Glomerular visceral epithelial cell (primary cell): ENCODE measurements around the gene FAM199X.
"Not testable (repeated sequence)": the region's sequence is repeated elsewhere in the genome, so short reads cannot be mapped to it uniquely, and the experiment has no call there.

ENCODE experiments used
- DNase-seq: peaks from one replicate; pipeline ENCODE4 v3.0.0-alpha.2; 2016; ENCODE audit errors: extremely low spot score

FAM199X gene

DNA sequence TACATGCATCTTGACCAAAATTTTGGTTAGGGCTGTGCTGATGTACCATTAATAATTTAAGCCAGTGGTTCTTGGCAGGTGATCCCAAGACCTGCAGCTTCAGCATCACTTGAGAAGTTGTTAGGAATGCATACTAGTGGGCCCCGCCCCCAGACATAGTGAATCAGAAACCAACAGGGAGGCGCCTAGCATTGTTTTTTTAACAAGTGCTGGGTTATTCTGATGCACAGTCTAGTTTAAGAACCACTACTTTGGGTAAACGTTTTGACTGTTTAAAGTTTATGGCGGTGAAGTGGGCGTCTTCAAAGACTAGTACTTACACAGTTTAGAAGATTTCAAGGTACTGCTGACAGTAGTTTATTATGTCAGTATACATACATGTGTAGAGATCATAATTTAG, 23.6 kb downstream of the FAM199X start:
- DNase-seq = no peak

GRCh38 chrX:104193485-104193884, 27.2 kb downstream of the FAM199X start:
- no peak for DNase-seq

DNA sequence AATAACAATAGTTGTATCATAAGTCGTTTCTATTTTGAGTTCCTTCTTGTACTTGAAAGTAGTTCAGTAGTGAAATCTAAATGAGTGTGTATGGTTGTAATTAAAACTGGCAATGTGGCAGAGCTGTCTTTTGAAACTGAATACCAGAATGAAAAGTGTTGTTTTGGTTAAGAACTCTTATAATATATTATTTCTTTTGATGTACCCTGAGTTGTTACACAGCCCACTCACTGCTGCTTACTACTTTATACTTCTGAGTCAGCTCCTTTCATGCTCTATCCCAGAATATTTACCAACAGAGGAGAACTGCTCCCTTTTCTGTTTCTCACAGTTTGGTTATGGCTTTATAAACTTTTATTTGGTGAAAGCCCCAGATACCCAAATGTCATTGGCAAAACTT, 28.8 kb downstream of the FAM199X start:
- DNase-seq = no peak

GRCh38 chrX:104195489-104196084, 29.3 kb downstream of the FAM199X start:
- peak; percentile 6 for DNase-seq

- DNase-seq = no peak
Observed at GRCh38 chrX:104205548-104205947, 39.3 kb downstream of the FAM199X start.

GRCh38 chrX:104211187-104211586, 44.9 kb downstream of the FAM199X start:
- DNase-seq = no peak

DNA sequence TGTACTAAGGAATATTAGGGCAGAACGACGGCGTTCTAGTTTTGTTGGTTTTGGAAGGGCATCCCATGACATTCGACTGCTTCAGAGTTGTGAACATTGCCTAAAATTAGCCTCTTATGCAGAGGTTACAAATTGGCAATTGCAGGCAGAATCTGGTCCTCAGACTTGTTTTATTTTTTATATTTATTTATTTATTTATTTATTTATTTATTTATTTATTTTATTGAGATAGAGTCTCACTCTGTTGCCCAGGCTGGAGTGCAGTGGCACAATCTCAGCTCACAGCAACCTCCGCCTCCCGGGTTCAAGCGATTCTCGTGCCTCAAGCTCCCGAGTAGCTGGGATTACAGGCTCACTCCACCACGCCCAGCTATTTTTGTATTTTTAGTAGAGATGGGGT, 63.8 kb downstream of the FAM199X start:
- DNase-seq = not testable (repeated sequence)
